SK-N-SH (cell line): ENCODE measurements around the gene UBTD1.

Experiments
- CHD2 ChIP-seq: fragments of 150-350 bp; IDR thresholded peaks from 2 replicates; pipeline ENCODE4 v1.6.1; 2018; ENCODE audit warnings: low read length; ENCODE audit not compliant: partially characterized antibody
- CTCF ChIP-seq: fragments of 200-600 bp; sonication (generic); IDR thresholded peaks from 2 replicates; pipeline ENCODE4 v1.6.1; 2017; ENCODE audit warnings: antibody characterized with exemption, mild to moderate bottlenecking, moderate library complexity
- EP300 ChIP-seq, 2 experiments: IDR thresholded peaks; 2 replicates each; pipeline versions ENCODE4 v1.4.0 to v1.6.1; 2012; ENCODE audit warnings: borderline replicate concordance in 1 of 2, low read depth in 1 of 2, low read length in 1 of 2
- FOXJ3 ChIP-seq: sonication (generic); formaldehyde crosslinking; IDR thresholded peaks from 2 replicates; pipeline ENCODE4 v1.5.1; 2020; ENCODE audit warnings: mild to moderate bottlenecking, missing genetic modification reagents
- GABPA ChIP-seq: IDR thresholded peaks from 2 replicates; pipeline ENCODE4 v1.4.0; 2012; ENCODE audit warnings: low read depth, mild to moderate bottlenecking
- MXI1 ChIP-seq: IDR thresholded peaks from 2 replicates; pipeline ENCODE4 v1.6.1; 2012; ENCODE audit warnings: mild to moderate bottlenecking, low read depth, low read length, improper control_type of control experiment
- POLR2AphosphoS5 ChIP-seq: IDR thresholded peaks from 2 replicates; pipeline ENCODE4 v1.6.1; 2012; ENCODE audit warnings: low read depth, low read length
- REST ChIP-seq: IDR thresholded peaks from 2 replicates; pipeline ENCODE4 v1.6.1; 2012; ENCODE audit warnings: mild to moderate bottlenecking, low read depth, low read length, moderate library complexity
- TAF1 ChIP-seq: IDR thresholded peaks from 2 replicates; pipeline ENCODE4 v1.6.1; 2012; ENCODE audit warnings: low read depth, mild to moderate bottlenecking, low read length, moderate library complexity, borderline replicate concordance

- TF ChIP-seq TAF1, result no peak
- TF ChIP-seq CHD2, result no peak
- no peak for TF ChIP-seq MXI1
- TF ChIP-seq CTCF, result no peak
- TF ChIP-seq POLR2AphosphoS5, result no peak
- no peak for TF ChIP-seq EP300 (IDR thresholded peaks at IDR 0.05; ENCODE audit: borderline replicate concordance in 1 of 2, low read depth in 1 of 2, low read length in 1 of 2)
- TF ChIP-seq FOXJ3, result no peak
- TF ChIP-seq GABPA, result no peak
- TF ChIP-seq REST, result no peak
Measured at GRCh38 chr10:97570146-97570788, 71.5 kb downstream of the UBTD1 start.
